Activated CD4-positive, alpha-beta T cell treated with anti-CD3 and anti-CD28 coated beads for 4 hours (primary cell): ENCODE data around the gene MOBP.

ENCODE experiments used
- DNase-seq, 2 donors: peaks; one replicate each; pipeline ENCODE4 v3.0.0-alpha.2; 2020

The MOBP gene

DNA sequence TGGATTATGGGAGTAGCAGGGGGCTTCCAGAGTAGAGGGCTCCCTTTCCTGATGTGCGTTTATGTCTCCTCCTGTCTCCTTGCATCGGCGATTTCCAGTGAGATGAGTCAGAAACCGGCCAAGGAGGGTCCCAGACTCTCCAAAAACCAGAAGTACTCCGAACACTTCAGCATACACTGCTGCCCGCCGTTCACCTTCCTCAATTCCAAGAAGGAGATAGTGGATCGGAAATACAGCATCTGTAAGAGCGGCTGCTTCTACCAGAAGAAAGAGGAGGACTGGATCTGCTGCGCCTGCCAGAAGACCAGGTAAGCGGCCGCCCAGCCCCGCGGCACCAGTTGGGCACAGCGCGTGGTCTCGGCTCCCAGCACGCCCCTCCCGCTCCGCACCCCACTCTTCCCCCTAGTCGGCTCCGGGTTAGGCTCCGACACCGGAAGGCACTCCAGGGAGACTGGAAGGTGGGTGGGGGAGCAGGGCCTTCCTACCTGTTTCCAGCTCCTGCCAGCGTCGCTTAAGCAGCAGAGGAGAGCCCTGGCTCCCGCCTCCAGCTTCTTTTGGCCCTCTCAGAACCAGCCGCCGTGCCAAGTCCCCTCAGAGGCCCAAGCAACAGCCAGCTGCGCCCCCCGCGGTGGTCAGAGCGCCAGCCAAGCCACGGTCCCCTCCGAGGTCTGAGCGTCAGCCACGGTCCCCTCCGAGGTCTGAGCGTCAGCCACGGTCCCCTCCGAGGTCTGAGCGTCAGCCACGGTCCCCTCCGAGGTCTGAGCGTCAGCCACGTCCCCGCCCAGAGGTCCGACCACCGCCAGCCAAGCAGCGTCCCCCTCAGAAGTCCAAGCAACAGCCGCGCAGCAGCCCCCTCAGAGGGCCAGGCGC, 34.7 kb downstream of the MOBP start:
- no peak for DNase-seq

DNA sequence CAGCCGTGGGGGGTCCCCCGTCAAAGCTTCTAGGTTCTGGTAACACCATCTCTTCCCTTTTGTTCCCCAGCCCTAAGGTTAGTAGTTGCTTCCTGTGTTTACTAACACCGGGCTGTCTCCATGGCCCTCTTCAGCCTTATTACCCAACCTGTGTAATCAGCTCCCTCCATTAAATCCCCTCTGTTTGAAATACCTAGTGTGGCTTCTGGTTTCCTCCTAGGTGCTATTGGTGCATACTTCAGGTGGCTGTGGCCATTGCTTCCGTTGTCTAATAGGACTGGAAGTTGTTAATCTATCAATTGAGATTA, 35.3 kb downstream of the MOBP start:
- DNase-seq, result no peak

DNA sequence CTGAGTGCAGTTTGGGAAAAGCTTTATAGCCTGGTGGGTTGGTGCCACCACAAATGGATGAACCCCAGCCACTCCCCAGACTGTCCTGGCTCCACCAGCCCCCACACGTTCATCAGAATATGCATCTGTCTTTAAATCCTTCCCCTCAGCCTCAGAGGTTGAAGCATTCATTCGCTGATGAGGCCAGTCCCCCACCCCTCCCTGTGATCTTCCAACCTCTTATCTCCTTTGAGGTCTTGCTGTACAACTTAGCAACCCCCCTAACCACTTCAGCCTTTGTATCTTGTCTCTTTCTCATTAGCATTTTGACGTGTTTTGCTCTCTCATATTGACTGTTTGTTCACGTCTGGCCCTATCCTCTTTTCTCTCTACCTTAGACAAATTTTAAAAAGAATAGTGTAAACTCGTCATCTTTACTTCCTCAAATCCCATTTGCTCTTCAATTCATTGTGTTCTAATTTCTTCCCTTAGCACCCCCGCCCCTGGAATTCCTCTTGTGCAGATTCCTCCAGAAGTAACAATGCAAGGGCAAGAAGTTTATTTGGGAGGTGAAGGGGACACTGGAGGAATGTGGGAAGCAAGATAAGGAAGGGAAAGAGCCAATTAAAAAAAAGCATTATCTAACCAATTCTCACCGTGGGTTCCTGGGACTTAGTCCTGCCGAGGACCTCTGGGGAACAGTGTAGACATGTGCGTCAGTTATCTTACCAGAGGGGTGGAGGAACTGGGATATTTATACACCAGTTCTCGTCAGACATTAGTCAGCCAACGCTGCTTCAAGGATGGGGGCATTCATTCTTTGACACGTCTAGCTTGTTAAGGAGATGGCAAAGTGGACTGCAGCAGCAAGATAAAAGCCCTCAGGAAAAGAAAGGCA, 38.6 kb downstream of the MOBP start:
- no peak for DNase-seq

DNA sequence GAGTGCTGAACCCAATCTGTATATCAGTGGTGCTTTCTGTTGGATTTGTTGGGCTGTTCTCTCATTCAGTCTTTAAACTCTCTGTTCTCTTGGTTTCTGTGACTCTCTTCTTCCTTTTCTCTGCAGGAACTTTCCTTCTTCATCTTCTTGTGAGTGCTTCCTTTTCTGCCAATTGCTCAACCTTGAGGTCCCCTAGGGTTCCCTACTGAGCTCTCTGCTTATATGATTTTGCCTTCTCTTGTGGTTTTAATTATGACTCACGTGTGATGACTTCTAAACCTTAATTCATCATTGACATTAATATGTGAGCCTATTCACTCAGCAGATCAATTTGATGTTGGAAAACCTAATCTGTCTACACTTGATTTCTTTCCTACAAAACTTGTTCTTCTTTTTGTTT, 39.4 kb downstream of the MOBP start:
- DNase-seq, result no peak

DNA sequence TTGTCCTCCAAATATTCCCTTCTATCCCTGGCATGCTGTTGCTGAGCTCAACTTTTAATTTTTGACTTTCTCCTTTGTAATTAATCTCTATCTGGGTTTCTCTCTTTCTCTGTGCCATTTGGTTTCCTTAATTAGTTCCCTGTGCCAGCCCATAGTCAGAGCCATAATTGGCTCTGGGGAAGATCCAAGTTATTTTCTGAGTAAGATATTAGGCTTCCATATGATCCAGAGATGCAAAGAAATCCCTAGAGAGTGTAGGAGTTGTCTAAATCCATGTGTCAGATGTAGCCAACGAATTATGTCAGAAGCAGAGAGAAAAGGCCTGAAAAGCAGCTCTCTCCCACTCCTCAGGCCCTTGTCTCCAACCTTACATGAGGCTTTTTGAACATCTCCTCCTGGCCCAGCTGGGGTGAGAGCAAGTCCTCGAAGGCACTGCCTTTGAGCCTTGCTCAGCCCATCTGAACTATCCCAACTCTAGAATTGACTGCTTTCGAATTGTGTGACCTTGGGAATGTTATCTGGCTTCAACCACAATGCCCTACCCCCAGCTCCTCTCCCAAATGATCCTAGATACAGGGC, 46.4 kb downstream of the MOBP start:
- no peak for DNase-seq

DNA sequence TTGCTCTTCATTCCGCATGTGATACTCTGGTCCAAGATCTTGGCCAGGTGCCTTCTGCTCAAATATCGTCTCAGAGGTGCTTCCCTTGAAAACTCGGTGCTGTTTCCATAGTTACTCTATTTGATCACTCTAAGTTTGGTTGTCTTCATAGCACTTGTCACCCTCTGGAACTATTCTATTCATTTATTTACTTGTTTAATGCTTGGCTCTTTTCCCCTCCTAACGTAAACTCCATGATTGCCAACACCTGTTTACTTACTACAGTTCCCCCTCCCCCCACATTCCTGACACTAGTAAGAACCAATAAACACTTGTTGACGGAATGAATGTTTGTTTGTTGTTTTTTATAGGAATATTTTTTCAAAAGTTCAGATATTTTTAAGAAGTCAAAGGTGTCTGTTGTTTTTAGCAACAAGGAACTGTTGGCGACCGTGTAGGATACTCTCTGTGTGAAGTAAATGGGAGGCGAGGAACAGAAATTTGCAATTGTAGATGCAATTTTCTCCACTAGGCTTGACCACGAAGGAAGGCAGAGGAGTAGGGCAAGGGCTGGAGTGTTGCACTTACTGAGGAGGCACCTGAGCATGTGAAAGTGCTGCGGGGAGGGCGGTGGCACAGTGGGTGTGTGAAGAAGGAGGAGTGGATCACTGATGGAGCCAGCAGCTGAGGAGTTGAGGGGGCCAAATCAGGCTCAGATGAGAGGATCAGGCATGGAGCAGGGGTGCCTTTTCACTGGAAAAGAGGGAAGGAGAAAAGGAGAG, 48.4 kb downstream of the MOBP start:
- DNase-seq, result no peak

DNA sequence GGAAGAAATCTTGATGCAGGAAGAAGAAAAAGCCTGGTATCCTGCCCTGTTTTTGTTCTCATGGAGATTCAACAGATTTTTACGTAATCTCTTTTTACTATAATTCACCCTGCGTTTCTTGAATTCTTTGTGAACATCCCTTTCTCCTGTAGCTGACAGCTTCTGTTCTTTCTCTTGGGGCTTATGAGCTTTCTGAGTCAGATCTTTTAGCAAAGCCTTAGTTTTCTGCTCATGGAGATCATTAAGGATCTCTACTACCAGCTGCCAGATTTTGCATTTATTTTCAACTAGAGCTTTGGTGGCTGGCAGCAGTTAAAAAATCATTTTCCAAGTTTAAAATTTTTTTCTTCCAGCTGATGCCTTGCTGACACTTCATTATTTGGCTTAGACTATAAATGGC, 51.6 kb downstream of the MOBP start:
- no peak for DNase-seq

DNA sequence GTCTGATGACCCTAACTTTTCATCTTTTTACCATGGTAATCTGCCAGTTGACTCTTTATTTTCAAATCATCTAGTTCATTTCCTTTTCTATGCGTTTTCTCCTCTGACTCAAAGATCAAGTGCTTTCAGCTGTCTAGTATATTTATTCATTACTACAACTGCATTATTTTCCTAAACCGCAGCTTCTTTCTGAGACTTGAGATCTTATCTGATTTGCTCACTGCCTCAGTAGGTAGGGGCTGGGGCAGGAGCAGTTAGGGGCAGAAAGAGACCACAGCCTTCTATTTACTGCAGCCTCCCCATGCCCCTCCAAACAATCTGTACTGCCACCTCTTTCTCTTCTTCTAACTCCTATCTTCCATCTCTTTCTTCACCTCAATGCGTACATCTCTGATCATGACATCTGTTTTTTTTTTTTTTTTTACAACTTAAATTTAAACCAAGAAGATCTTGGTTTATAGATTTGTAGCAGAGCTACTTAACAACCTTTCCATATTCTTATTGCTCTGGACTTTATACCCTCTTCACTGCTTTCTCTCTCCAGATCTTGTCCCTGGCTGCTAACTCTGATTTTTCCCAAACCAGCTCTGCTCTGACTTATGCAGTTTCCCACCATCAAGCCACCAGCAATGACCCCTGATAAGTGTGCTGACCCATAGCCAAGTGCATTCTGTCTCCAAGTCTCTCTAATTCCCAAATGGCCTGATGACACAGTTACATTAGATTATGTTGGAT, 52.2 kb downstream of the MOBP start:
- DNase-seq, result no peak

DNA sequence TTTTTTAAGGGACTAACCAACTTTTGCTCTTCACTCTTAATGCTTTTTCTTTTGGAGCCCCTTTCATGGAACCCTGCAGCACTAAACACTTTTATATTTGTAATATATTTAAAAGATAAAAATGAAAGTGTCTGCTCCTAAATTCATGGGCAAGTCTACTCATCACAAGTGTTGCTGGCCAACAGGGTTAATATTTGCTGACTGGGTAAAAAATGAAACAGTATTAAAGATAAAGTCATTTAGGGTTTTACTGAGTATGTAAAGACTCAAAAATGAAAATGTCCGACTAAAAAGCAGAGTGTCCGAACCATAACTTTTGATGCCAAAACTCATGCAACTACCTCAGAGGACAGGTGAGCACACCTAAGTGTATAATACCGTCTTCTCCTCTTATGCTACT, 54.0 kb downstream of the MOBP start:
- no peak for DNase-seq

DNA sequence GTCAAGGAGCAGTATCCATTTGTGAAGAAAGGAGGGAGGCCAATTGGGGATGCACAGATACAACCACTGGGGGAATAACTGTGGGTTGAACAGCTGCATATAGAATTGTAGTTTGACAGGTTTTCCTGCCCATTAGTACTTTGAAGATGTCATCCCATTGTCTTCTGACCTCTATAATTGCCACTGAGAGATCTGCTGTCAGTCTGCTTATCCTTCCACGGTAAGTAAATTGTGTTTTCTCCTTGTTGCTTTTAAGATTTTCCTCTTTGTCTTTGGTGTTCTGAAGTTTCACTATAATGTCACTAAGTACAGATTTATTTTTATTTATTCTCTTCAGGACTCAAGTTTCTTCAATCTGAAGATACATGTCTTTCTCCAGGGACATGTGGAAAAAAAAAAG, 56.6 kb downstream of the MOBP start:
- no peak for DNase-seq

DNA sequence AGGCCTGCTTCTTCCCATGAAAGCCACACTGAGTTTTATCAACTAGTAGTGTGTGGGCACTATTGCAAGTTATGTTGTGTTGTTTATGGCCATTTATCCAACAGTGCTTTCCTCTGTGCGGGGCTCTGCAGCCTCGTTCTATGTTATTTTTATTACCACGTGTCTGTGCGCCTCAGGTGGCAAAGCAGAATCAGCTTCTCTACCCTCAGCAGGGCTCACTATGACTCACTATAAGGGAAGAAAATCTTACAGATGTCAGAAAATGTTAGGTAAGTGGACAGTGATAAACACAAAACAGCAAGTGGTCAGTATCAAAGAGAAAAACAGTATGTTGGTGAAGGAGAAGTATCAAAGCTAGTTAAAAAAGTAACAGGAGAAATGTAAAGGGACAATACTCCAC, 61.4 kb downstream of the MOBP start:
- DNase-seq, result no peak

DNA sequence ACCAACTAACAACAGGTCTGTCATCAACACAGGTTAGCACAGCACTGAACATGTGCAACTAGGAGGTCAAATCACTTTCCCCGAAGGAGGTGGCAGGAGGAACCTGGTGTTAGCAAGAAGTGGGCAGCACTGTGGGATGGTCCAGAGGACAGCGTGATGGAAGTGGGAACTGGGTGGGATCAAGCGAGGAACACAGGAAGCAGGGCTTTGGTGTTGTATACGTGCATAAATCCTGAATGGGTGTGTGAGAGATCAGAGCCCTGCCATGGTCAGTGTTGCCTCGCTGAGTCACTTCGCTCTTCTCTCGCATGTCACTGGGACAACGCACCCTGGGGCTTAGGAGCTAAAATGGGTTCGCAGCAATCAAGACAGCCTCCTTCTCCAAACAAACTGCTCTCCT, 62.1 kb downstream of the MOBP start:
- no peak for DNase-seq

DNA sequence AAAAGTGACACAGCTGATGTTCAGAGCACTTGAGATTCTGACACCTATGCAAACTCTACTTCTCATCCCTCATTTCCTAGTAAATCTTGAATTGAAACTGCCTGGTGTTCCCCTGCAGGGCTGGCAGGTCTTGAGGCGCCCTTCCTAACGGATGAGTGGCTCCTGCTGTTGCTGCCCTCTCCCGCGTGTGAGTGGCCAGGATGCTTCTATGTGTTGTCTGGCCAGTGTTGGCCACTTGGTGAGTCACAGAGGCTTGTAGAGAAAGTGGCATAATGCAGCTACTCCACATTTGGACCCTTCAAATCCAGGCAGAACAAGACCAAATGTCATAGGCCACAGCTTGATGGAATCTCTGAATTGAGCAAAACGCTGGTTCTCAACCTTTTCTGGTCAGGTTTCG, 63.6 kb downstream of the MOBP start:
- no peak for DNase-seq

DNA sequence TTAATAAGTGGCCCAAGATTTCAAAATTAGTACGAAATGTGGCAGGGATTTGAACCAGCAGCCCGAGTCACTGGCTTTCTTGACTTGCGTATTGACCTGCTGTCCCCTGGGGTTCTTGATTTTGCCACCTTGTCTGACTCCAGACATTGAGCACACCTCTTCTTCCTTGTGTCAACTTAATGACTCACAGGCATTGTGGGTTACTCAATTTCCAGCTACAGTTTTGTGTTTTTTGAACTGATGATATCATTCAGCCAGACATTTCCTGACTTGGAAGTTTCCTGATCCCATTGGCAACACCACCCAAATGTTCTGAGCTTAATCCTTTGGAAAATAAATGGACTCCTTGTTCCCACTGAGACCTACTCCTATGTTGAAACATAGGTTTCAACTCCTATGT, 64.2 kb downstream of the MOBP start:
- DNase-seq, result no peak

DNA sequence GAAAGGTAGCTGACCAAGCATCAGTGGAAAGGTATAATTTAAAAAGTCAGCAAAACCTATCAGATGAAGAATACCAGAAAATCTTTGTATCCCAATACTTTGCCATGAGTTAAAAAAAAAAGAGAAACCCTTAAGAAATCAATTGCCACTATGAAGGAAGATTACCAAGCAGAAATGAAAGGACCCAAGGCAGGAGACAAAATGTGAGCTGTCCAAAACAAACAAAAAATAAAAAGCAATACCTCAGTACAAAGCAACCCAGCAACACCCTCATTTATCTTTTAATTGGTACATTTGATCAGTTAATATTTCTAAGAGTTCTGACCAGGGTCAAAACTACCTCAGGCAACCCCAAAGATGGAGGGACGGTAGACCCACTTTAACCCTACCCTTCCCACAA, 65.3 kb downstream of the MOBP start:
- DNase-seq, result no peak

DNA sequence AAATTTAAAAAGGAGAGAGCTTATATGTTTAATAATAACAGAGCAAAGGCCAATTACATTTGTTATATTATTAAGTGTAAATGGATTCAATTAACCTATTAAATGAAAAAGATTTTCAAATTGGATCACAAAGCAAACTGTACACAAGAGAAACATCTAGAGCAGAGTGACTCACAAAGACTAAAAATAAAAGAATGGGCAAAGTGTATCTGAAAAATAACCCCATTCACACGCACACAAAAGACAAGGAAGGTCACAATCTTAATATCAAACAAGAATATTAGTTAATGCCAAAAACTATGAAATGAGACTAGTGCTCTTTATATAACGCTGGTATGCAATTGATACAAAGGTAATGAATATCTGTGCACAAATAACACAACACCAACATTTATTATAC, 65.7 kb downstream of the MOBP start:
- no peak for DNase-seq

DNA sequence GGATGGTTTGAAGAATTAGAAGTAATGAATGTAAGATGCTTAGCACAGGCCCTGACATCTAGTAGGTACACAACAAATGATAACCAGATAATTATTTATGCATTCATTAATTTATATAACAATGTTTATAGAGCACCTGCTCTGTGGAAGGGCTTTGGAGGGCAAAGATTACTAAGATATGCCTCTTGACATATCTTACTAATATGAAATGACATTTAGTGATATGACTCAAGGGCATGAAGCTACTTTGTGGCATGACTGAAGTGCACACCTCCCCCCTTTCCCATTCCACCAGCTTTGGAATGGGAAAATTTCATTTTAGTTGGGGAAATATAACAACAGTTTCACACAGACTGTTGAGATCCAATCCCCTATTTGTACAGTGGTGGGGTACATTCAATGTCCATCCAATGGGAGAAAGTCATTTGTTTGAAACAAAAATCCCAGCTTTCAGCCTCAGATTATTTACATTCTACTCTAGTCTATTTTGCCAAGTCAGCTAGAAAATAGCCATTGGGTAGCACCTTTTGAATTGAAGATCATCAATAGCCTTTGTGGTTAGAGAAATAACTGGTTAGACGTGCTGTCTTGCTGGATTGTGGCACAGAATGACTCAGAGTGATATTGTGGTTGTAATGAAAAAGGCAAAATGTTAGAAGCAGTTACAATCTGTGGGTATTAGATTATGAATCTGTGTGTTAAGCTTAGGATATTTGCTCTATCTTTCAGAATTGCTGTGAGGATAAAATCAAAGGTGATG, 72.9 kb downstream of the MOBP start:
- DNase-seq, result no peak

DNA sequence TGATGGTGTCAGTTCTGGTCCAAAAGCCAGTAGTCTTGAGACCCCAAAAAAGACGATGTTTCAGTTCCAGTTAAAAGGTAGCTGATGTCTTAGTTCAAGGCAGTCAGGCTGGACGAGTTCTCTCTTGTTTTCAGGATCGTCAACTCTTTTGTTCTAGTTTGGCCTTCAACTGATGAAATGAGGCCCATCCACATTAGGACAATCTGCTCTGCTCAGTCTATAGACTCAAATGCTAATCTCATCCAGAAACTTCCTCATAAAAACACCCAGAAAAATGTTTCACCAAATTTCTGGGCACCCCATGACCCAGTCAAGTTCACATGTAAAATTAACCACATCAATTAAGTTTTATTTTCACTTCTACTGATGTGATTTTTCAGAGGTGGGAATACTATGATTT, 74.0 kb downstream of the MOBP start:
- no peak for DNase-seq

DNA sequence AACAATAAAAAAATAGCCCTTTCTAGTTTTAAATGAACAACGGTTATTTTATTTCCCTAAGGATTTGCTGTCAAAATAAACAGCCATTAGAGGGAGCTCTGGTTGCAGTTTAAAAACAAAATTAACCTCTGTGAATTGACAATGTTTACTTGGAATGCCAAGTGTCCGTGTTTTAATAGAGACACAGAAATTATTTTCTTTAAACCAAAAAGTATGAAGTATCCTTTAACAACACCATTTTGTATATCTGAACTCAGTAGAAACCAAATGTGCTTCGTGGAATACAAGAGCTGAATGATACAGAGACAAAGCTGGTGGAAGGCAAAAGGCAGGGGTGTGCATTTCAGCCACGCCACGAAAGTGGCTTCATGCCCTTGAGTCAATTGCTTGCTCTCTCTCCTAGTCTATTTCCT, 74.4 kb downstream of the MOBP start:
- no peak for DNase-seq

DNA sequence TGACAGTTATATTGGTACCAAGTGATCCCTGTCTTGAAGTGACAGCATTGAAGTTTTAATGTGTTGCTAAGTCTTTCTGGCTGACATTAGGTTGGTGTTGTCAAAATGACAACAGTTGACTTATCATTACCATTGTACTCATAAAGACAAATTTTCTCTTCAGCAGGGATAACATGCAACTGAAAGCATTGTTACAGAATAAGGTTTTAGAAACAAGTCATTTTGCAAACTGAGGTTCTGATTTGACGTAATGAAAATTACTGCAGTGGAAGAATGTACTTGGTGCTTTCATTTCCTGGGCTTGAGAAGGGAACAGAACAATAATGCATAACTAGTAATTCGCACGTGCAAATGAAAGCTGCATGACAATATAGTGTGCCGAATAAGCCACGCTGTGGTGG, 75.1 kb downstream of the MOBP start:
- no peak for DNase-seq

DNA sequence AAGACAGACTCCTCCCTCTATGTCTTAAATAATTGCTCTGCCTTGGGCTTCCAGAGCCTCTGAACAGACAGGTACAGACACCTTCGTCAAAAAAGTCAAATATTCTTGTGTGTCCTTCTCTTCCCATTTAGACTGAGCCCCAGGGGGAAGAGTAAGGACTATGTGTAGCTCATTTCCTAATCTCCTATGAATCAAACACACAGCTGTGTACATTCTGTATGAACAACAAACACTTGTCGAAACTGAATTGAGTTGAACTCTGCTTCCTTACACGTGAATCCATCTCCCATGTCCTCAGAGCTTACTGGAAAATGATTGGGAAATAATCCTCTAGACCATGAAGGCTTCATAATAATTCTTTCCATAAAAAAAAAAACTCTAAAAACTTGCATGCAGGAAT, 80.8 kb downstream of the MOBP start:
- no peak for DNase-seq
